Measurements from ENCODE around the gene CPB1.

DNA sequence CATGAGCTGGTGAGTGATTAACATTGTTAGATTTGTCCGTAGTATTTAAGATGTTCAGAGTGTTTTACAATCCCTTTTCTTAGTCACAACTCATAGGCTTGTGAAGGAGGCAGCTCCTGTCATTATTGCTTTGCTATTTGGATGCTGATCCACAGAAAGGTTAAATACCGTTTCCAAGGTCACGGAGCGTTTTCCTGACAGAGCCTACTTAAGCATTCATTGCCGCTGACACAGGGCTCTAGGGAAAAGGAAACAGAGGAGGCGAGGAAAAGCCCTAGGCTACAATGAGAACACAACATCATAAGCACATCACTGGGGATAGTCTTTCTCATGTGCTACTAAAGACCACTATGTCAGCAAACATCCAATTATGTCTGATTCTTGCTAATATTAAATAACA, 38.5 kb upstream of the CPB1 start:
- TF ChIP-seq, protein P1, sequence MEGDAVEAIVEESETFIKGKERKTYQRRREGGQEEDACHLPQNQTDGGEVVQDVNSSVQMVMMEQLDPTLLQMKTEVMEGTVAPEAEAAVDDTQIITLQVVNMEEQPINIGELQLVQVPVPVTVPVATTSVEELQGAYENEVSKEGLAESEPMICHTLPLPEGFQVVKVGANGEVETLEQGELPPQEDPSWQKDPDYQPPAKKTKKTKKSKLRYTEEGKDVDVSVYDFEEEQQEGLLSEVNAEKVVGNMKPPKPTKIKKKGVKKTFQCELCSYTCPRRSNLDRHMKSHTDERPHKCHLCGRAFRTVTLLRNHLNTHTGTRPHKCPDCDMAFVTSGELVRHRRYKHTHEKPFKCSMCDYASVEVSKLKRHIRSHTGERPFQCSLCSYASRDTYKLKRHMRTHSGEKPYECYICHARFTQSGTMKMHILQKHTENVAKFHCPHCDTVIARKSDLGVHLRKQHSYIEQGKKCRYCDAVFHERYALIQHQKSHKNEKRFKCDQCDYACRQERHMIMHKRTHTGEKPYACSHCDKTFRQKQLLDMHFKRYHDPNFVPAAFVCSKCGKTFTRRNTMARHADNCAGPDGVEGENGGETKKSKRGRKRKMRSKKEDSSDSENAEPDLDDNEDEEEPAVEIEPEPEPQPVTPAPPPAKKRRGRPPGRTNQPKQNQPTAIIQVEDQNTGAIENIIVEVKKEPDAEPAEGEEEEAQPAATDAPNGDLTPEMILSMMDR (IDR thresholded peaks at IDR 0.05; ENCODE audit: low read depth, low read length, missing input control) = no peak
- no peak for TF ChIP-seq YY1 (IDR thresholded peaks at IDR 0.05)
- TF ChIP-seq, protein P2, sequence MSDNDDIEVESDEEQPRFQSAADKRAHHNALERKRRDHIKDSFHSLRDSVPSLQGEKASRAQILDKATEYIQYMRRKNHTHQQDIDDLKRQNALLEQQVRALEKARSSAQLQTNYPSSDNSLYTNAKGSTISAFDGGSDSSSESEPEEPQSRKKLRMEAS (IDR thresholded peaks at IDR 0.05) = no peak
- no peak for TF ChIP-seq JUND (IDR thresholded peaks at IDR 0.05)
- no peak for TF ChIP-seq TAF1 (conservative IDR thresholded peaks at IDR 0.05)
- TF ChIP-seq, protein P3, sequence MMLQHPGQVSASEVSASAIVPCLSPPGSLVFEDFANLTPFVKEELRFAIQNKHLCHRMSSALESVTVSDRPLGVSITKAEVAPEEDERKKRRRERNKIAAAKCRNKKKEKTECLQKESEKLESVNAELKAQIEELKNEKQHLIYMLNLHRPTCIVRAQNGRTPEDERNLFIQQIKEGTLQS (IDR thresholded peaks at IDR 0.05) = no peak
- TF ChIP-seq, protein P4, sequence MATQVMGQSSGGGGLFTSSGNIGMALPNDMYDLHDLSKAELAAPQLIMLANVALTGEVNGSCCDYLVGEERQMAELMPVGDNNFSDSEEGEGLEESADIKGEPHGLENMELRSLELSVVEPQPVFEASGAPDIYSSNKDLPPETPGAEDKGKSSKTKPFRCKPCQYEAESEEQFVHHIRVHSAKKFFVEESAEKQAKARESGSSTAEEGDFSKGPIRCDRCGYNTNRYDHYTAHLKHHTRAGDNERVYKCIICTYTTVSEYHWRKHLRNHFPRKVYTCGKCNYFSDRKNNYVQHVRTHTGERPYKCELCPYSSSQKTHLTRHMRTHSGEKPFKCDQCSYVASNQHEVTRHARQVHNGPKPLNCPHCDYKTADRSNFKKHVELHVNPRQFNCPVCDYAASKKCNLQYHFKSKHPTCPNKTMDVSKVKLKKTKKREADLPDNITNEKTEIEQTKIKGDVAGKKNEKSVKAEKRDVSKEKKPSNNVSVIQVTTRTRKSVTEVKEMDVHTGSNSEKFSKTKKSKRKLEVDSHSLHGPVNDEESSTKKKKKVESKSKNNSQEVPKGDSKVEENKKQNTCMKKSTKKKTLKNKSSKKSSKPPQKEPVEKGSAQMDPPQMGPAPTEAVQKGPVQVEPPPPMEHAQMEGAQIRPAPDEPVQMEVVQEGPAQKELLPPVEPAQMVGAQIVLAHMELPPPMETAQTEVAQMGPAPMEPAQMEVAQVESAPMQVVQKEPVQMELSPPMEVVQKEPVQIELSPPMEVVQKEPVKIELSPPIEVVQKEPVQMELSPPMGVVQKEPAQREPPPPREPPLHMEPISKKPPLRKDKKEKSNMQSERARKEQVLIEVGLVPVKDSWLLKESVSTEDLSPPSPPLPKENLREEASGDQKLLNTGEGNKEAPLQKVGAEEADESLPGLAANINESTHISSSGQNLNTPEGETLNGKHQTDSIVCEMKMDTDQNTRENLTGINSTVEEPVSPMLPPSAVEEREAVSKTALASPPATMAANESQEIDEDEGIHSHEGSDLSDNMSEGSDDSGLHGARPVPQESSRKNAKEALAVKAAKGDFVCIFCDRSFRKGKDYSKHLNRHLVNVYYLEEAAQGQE (IDR thresholded peaks at IDR 0.05) = no peak
- no peak for TF ChIP-seq RAD21 (IDR thresholded peaks at IDR 0.05)
- no peak for TF ChIP-seq EGR1 (IDR thresholded peaks at IDR 0.05; ENCODE audit: low read depth in 2 of 2)
- no peak for TF ChIP-seq GABPA (IDR thresholded peaks at IDR 0.05 in 1 of 2, conservative IDR thresholded peaks at IDR 0.05 in 1 of 2)

Measured in liver (tissue), 3 donors.